HG02571 (cell line): Measurements from ENCODE around the gene GNB1L.
A peak's percentile ranks its signal among the peaks of the same experiment; 100 is the strongest.

Source experiments
- ATAC-seq: cut with Tn5 transposase; IDR thresholded peaks from one replicate; pipeline ENCODE4 v1.9.1; 2021; ENCODE audit warnings: mild to moderate bottlenecking, moderate library complexity; ENCODE audit not compliant: unreplicated experiment

Gene GNB1L

GRCh38 chr22:19854778-19855503 is at the start of gene GNB1L, which contains the start of gene RTL10:
Gene GNB1L (minus strand): TSS chr22:19854874. CDS start chr22:19821355, 33,519 bp downstream.
Gene RTL10 (minus strand): TSS chr22:19854874. CDS start chr22:19852261, 2,613 bp downstream.
- peak; percentile 75 for ATAC-seq

GRCh38 chr22:19904174-19904856 is 49.6 kb upstream of the GNB1L start:
- ATAC-seq = no peak

- no peak for ATAC-seq
Measured at GRCh38 chr22:19903513-19903912, 48.8 kb upstream of the GNB1L start.

GRCh38 chr22:19903031-19903430 is 48.4 kb upstream of the GNB1L start:
- ATAC-seq = no peak

GRCh38 chr22:19902245-19902715 is 47.6 kb upstream of the GNB1L start:
- ATAC-seq = no peak

- no peak for ATAC-seq
Measured at GRCh38 chr22:19901577-19902244, 47.0 kb upstream of the GNB1L start.

GRCh38 chr22:19900707-19901436 is 46.2 kb upstream of the GNB1L start:
- no peak for ATAC-seq

- no peak for ATAC-seq
Measured at GRCh38 chr22:19898831-19899567, 44.3 kb upstream of the GNB1L start.

- no peak for ATAC-seq
Measured at GRCh38 chr22:19898145-19898544, 43.5 kb upstream of the GNB1L start.

GRCh38 chr22:19897726-19898125 is 43.1 kb upstream of the GNB1L start:
- no peak for ATAC-seq

- no peak for ATAC-seq
Measured at GRCh38 chr22:19896665-19897355, 42.1 kb upstream of the GNB1L start.

- no peak for ATAC-seq
Measured at GRCh38 chr22:19895160-19895849, 40.6 kb upstream of the GNB1L start.

- no peak for ATAC-seq
Measured at GRCh38 chr22:19893363-19893762, 38.7 kb upstream of the GNB1L start.

- no peak for ATAC-seq
Measured at GRCh38 chr22:19892925-19893324, 38.3 kb upstream of the GNB1L start.

GRCh38 chr22:19892257-19892879 is 37.7 kb upstream of the GNB1L start:
- no peak for ATAC-seq

- no peak for ATAC-seq
Measured at GRCh38 chr22:19891317-19892256, 36.9 kb upstream of the GNB1L start.

- ATAC-seq = no peak
Measured at GRCh38 chr22:19890502-19891316, 36.0 kb upstream of the GNB1L start.
